Uterus (tissue), 2 donors: ENCODE results near the gene PLAA.

Experiments
- POLR2A ChIP-seq, 2 donors: fragments of 450-650 bp; IDR thresholded peaks; one replicate each; pipeline ENCODE4 v1.6.1; 2016; ENCODE audit warnings: antibody characterized with exemption in 2 of 2, mild to moderate bottlenecking in 1 of 2, moderate library complexity in 1 of 2
- TF ChIP-seq, protein P1 (sequence below), 4 experiments: fragments of 200-600 bp in 2 of 4; fragments of 450-650 bp in 2 of 4; sonication (generic) in 2 of 4; IDR thresholded peaks; one replicate each; pipeline ENCODE4 v1.5.1; 2016 to 2019; ENCODE audit warnings: antibody characterized with exemption in 4 of 4, mild to moderate bottlenecking in 2 of 4, moderate library complexity in 1 of 4

DNA sequence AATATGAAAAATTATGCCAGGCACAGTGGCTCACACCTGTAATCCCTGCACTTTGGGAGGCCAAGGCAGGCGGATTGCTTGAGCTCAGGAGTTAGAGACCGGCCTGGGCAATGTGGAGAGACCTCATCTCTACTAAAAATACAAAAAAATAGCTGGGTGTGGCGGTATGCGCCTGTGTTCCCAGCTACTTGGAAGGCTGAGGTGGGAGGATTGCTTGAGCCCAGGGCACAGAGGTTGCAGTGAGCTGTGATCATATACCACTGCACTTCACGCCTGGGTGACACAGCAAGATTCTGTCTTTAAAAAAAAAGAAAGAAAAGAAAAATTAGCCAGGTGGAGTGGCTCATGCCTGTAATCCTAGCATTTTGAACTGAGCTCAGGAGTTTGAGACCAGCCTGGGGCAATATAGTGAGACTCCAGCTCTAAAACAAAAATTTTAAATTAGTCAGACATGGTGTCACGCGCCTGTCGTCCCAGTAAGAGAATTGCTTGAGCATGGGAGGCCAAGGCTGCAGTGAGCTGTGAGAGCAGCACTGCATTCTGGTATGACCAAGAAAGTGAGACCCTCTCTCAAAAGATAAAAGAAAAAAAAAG, 18.0 kb downstream of the PLAA start:
- TF ChIP-seq, protein P1, sequence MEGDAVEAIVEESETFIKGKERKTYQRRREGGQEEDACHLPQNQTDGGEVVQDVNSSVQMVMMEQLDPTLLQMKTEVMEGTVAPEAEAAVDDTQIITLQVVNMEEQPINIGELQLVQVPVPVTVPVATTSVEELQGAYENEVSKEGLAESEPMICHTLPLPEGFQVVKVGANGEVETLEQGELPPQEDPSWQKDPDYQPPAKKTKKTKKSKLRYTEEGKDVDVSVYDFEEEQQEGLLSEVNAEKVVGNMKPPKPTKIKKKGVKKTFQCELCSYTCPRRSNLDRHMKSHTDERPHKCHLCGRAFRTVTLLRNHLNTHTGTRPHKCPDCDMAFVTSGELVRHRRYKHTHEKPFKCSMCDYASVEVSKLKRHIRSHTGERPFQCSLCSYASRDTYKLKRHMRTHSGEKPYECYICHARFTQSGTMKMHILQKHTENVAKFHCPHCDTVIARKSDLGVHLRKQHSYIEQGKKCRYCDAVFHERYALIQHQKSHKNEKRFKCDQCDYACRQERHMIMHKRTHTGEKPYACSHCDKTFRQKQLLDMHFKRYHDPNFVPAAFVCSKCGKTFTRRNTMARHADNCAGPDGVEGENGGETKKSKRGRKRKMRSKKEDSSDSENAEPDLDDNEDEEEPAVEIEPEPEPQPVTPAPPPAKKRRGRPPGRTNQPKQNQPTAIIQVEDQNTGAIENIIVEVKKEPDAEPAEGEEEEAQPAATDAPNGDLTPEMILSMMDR (IDR thresholded peaks at IDR 0.05): no peak
- no peak for TF ChIP-seq POLR2A (IDR thresholded peaks at IDR 0.05)
